Stimulated activated CD8-positive, alpha-beta memory T cell treated with anti-CD3 and anti-CD28 coated beads, Interleukin-7, amount 100 ng/mL, for 48 hours (primary cell): Measurements from ENCODE around the gene PLA2G4A.

Experiments used
- DNase-seq, 2 donors: peaks; one replicate each; pipeline ENCODE4 v3.0.0-alpha.2; 2020; ENCODE audit warnings: low read depth in 1 of 2; ENCODE audit errors: extremely low read depth in 1 of 2

Gene PLA2G4A

DNA sequence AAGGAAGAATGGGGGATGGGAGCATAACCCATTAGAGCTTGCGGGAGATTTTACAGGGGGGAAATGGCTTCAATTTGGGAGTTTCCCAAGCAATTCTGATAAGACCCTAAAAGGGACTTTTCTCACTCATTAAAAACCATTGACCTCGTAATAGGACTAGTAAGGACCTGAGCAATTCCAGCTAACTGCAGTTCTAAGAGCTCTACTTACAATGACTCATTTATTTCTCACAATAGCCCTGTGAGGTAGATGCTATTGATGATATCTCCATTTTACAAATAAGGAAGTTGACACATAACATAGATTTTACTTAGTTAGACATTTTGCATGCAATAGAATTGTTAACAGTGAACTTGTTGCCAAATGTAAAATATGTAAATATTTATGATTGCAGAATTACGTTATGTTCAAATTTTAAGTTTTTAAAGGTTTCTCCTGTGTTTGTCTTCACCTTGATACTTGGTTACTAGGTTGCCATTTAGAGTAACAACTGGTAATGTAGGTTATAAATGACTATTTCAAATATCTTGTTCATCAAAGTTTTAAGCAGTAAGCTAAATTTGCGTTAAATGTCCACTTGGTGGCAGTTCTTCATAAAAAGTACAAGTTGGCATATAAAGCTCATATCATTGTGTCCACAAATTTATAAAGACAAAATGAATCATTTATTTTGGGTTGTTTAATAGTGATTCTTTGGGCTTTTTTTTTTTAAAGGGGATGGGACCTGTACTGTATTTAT is 182.0 kb downstream of the PLA2G4A start:
- DNase-seq = no peak

DNA sequence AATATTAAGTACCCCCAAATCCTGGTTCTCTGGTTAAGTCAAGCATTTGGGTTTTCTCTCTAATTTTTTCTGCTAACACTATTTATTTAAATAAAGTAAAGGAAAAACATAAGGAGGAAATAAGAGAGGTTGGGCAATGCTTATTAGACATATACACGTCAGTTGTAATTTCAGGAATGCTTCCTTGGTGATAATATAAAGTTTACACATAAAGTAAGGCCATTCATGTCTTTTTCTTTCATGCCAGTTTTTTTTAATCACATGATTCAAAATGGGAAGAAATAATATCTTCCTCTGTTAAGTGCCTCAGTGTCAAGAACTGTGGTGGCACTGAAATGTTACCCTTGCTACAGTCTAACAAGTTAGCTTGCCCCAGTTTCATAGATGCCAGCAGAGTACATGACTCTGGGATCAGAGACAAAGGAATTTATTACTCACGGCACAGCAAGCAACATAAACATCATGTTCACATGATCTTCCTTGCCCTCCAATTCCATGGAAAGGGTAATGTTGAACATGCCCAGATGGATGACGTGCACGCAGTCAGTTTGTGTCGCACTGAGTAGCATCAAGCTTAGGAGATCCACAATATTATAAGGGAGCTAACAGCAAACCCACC is 184.9 kb downstream of the PLA2G4A start:
- no peak for DNase-seq

DNA sequence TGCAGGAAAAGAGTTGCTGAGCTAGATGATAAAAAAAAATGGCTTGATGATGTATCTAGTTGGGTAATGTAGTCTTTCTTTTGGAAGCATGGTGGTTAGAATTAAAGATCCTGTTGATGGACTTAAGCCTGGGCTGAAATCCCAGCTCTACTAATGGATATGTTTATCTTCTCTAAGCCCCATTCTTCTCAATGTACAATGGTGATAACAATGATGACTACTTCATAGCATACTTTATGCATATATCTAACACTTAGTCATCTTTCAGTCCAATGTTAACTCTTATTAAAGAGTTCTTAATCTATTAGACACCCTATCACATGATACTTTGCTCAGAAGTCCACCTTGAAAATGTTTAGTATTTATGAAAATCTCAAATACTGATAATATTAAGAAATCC is 189.5 kb downstream of the PLA2G4A start:
- no peak for DNase-seq

DNA sequence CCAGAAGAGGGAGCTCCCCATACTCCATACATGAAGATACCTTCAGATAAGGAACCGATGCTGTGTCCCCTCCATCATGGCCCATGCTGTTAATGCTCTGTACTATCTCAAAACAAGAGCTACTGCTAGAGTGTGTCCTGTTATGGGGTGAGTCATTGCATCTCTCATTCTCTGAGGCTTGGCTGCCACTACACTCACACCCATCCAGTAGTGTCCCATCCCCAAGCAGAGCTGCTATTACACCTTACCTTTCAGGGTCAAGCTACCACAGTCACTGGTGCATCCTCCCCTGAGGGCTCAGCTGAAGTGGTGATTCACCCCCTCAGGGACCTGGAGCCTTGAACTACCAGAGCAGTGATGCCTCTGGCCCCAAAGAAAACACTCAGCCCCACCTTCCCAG is 198.5 kb downstream of the PLA2G4A start:
- no peak for DNase-seq

DNA sequence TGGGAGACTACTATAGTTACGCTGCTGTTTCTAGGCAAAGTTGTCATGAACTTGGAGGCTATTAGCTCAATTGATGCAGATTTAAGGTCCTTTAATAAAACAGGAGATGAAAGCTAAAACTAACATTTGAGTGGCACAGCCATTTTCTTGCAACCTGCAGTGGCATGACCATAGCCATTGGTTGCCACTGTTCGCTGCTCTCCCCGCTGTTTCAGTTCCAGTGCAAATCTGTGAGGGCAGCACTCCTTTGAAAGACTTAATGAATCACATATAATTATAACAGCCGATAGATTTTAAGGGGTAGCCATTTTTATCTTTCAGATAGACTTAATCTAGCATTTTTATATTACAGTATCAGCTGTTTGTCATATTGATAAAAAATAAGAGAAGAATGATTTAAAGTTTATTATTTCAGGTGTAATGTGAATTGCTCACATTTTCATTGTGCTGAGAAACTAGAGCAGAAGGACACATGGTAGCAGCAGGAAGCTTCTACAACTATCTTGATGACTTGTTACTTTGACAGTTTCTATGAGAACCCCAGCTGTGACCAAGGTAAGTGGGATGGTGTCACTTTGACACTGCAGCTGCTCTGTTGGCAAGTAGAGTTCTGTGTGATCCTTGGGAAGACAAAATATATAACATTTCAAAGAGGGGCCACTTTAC is 203.7 kb downstream of the PLA2G4A start:
- DNase-seq = no peak

DNA sequence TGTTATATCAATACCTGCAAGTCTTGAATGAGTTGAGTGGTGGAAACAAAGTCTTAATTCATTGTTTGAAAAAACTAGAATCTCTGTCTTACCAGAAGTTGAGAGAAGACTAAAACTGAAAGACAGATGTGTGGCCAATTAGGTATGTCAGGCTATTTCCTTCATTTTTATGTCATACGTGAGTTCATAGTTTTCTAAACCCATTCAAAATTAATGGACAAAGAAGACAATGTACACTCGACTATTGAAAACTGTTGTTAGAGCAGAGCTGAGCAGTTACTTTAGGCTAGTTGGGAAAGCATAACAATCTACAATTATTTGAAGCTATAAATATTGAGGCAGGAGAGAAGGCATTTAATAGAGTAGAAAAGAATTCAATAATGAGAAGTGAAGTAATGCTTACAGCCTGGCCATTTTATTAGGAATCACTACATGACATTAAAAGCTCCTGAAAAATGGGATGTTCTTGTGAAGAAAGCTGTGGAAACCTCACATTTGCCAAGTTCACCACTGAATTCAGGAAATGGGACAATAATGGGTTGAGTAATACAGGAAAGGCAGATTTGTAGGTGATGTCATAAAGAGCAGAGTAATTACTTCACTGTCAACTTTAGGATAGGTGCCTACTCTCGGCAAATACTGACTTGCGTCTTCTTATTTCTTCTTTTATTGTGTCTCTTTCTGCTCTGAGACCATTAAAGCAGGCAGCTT is 204.4 kb downstream of the PLA2G4A start:
- DNase-seq = no peak

DNA sequence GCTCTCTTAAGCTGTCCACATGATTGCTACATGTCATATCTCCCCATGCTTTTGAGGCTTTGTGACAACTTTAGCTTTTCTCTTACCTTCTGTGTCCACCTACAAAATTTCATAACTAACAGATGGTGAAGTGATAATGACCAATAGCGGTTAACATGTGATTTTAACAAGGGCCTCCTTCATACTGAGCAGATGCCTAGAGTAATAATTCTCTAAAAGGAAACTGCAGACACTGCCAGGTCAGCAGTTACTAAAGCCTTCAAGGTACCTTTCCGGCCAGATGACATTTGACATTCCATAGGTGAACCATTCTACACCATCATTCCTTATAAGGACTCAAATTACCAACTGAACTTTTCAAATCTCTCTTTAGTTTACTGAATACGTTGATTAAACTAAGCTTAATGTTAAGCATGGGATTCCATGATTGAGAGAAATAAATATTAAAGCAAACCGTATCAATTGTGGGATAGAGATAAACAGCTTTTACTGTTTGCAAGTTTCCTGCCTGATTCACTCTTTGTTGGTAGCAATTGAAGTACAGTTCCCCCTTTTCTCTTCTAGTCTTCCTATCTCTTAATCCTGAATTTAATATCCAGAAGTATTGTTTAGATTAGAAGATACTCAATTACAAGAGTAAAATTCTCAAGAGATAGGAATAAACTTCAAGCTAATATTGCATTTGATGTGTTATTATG is 205.1 kb downstream of the PLA2G4A start:
- no peak for DNase-seq

DNA sequence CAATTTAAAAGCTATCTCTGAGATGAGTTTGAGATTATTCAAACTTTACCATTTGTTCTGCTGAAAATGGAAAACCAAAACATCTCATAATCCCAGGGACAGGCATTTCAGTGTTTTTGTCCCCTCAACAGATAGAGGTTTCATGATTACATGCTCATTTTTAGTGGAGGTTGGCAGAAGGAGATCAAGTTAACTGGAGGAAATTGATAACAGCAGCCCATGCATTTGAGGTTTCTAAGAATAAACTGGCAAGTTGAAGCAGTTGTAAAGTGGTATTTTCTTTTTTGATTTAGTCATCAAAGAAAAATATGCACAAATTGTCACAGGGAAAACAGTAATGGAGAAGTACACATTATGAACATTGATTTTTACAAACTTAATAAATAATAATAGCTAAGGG is 205.8 kb downstream of the PLA2G4A start:
- DNase-seq = no peak

DNA sequence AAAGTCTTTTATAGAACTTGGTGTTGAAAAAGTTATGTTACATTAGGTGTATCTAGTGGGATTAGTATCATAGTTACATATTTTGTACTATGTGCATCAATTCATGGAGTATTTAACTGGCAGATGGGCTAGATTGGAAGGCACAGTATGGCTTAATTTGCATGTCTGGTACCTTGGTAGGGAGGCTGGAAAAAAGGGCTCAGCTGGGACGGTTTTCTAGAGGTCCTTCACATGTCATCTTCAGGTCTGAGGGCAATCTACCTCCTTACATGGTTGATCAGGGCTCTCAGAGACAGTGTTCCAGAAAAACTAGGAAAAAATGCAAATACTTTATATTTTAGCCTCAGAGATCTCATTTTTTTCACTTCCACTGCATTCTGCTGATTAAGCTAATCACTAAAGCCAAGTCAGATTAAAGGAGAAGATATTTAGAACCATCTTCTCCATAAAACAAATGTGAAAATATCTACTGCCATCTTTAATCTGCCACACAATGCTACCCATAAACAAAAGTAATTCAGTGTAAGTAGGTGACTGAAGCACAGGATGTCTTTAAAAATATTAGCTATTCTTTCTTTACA is 209.3 kb downstream of the PLA2G4A start:
- DNase-seq = no peak
